ENCODE measurements around the gene OPA3. TPM values are rescaled to one million over a fixed set of nuclear protein-coding genes. Genes with fewer than 3 reads are reported as not detected.

The OPA3 gene
- total RNA-seq, 2 experiments from 2014 or later: 10.8 to 11.0 TPM

GRCh38 chr19:45597425-45598111 is 13.0 kb upstream of the OPA3 start:
- peaks cover 28% of the 10 kb centered on the region for H3K4me1 Mint-ChIP-seq (ENCODE audit: low read depth)
- H3K27ac Mint-ChIP-seq: no peak overlapping the region
- ChIA-PET CTCF (interaction anchor here (0.5 to 1.2 kb wide), 2 partner anchors 23 to 95 kb away, joined by 3 read pairs; partner anchors contain the start of gene QPCTL), POLR2A (interaction anchor here (0.5 kb wide), 1 partner anchor 260 kb away, joined by 4 read pairs; no protein-coding TSS in a partner anchor)
- no peak for DNase-seq
- H3K4me3 Mint-ChIP-seq: no peak overlapping the region
- no peaks in the 10 kb centered on the region for H3K9me3 Mint-ChIP-seq
- peaks cover 4% of the 10 kb centered on the region for H3K36me3 Mint-ChIP-seq
- intact Hi-C loops (cut with micrococcal nuclease): no loop called here
- H3K27me3 Mint-ChIP-seq: peaks cover 64% of the 10 kb centered on the region

- H3K27ac Mint-ChIP-seq: no peak overlapping the region
- DNase-seq: no peak
- no peaks in the 10 kb centered on the region for H3K36me3 Mint-ChIP-seq
- POLR2A ChIA-PET: no interaction called here
- intact Hi-C loops (cut with micrococcal nuclease): no loop called here
- CTCF ChIA-PET: interaction anchor here (1.0 kb wide), 1 partner anchor 86 kb away, joined by 3 read pairs; no protein-coding TSS in a partner anchor
- no peak overlapping the region for H3K4me3 Mint-ChIP-seq
- H3K4me1 Mint-ChIP-seq (ENCODE audit: low read depth): peaks cover 30% of the 10 kb centered on the region
- no peaks in the 10 kb centered on the region for H3K9me3 Mint-ChIP-seq
- peaks cover 62% of the 10 kb centered on the region for H3K27me3 Mint-ChIP-seq
These were observed 11.2 kb upstream of the OPA3 start for GRCh38 chr19:45595814-45596213.

- H3K4me3 Mint-ChIP-seq: no peak overlapping the region
- H3K4me1 Mint-ChIP-seq (ENCODE audit: low read depth): peaks cover 18% of the 10 kb centered on the region
- DNase-seq: no peak
- no peak overlapping the region for H3K27ac Mint-ChIP-seq
- H3K27me3 Mint-ChIP-seq: peaks cover 50% of the 10 kb centered on the region
- no peaks in the 10 kb centered on the region for H3K9me3 Mint-ChIP-seq
- no peaks in the 10 kb centered on the region for H3K36me3 Mint-ChIP-seq
- ChIA-PET CTCF (interaction anchor here (1.3 kb wide), 1 partner anchor 99 kb away, joined by 3 read pairs; the partner anchor contains the start of gene QPCTL), POLR2A (no interaction called here)
- intact Hi-C loops (cut with micrococcal nuclease): no loop called here
These were observed 8.9 kb upstream of the OPA3 start for GRCh38 chr19:45593520-45593919.

- H3K36me3 Mint-ChIP-seq: no peaks in the 10 kb centered on the region
- no peak overlapping the region for H3K4me3 Mint-ChIP-seq
- H3K27me3 Mint-ChIP-seq: peaks cover 39% of the 10 kb centered on the region
- no peaks in the 10 kb centered on the region for H3K9me3 Mint-ChIP-seq
- intact Hi-C loops (cut with micrococcal nuclease): no loop called here
- H3K27ac Mint-ChIP-seq: no peak overlapping the region
- DNase-seq: no peak
- ChIA-PET POLR2A (no interaction called here), CTCF (interaction anchor here (0.6 kb wide), 1 partner anchor 97 kb away, joined by 6 read pairs; no protein-coding TSS in a partner anchor)
- H3K4me1 Mint-ChIP-seq (ENCODE audit: low read depth): peaks cover 10% of the 10 kb centered on the region
These were observed 7.8 kb upstream of the OPA3 start for GRCh38 chr19:45592366-45592765.

GRCh38 chr19:45591638-45592005 is 7.0 kb upstream of the OPA3 start:
- H3K4me3 Mint-ChIP-seq: no peak overlapping the region
- no peak overlapping the region for H3K27ac Mint-ChIP-seq
- peaks cover 31% of the 10 kb centered on the region for H3K27me3 Mint-ChIP-seq
- POLR2A ChIA-PET: interaction anchor here (1.3 kb wide), 1 partner anchor 51 kb away, joined by 6 read pairs; no protein-coding TSS in a partner anchor
- CTCF ChIA-PET: interaction anchor here (1.3 to 1.9 kb wide), 5 partner anchors 23 to 103 kb away, joined by 4 to 7 read pairs (median 6); no protein-coding TSS in a partner anchor
- H3K36me3 Mint-ChIP-seq: no peaks in the 10 kb centered on the region
- H3K9me3 Mint-ChIP-seq: no peaks in the 10 kb centered on the region
- intact Hi-C loops (cut with micrococcal nuclease): no loop called here
- H3K4me1 Mint-ChIP-seq (ENCODE audit: low read depth): peaks cover 10% of the 10 kb centered on the region
- DNase-seq: no peak

- no peak overlapping the region for H3K27ac Mint-ChIP-seq
- H3K36me3 Mint-ChIP-seq: no peaks in the 10 kb centered on the region
- DNase-seq: peak; percentile 73
- ChIA-PET POLR2A (interaction anchor here (1.3 kb wide), 1 partner anchor 52 kb away, joined by 6 read pairs; no protein-coding TSS in a partner anchor), CTCF (interaction anchor here (0.6 to 1.9 kb wide), 8 partner anchors 23 to 126 kb away, joined by 3 to 7 read pairs (median 5); partner anchors contain the start of gene QPCTL)
- H3K9me3 Mint-ChIP-seq: no peaks in the 10 kb centered on the region
- no peak overlapping the region for H3K4me3 Mint-ChIP-seq
- H3K4me1 Mint-ChIP-seq (ENCODE audit: low read depth): peaks cover 10% of the 10 kb centered on the region
- H3K27me3 Mint-ChIP-seq: peaks cover 27% of the 10 kb centered on the region
- intact Hi-C loops (cut with micrococcal nuclease): no loop called here
These were observed 6.5 kb upstream of the OPA3 start for GRCh38 chr19:45591004-45591637.

- intact Hi-C loops (cut with micrococcal nuclease): no loop called here
- CTCF ChIA-PET: interaction anchor here (0.6 to 1.9 kb wide), 8 partner anchors 24 to 127 kb away, joined by 3 to 7 read pairs (median 5); partner anchors contain the start of gene QPCTL
- no peaks in the 10 kb centered on the region for H3K9me3 Mint-ChIP-seq
- POLR2A ChIA-PET: interaction anchor here (1.3 kb wide), 1 partner anchor 52 kb away, joined by 6 read pairs; no protein-coding TSS in a partner anchor
- no peaks in the 10 kb centered on the region for H3K36me3 Mint-ChIP-seq
- no peak overlapping the region for H3K27ac Mint-ChIP-seq
- H3K4me1 Mint-ChIP-seq (ENCODE audit: low read depth): peaks cover 12% of the 10 kb centered on the region
- peaks cover 27% of the 10 kb centered on the region for H3K27me3 Mint-ChIP-seq
- no peak for DNase-seq
- no peak overlapping the region for H3K4me3 Mint-ChIP-seq
These were observed 5.8 kb upstream of the OPA3 start for GRCh38 chr19:45590300-45591003.

GRCh38 chr19:45589768-45590167 is 5.2 kb upstream of the OPA3 start:
- intact Hi-C loops (cut with micrococcal nuclease): loop anchor here (10.0 kb wide), 2 partner anchors 165 to 275 kb away; partner anchors contain the start of genes ERCC1, FOXA3 and SYMPK
- Mint-ChIP-seq H3K27me3 (peaks cover 27% of the 10 kb centered on the region), H3K4me1 (ENCODE audit: low read depth) (peaks cover 12% of the 10 kb centered on the region), H3K27ac (no peak overlapping the region), H3K9me3 (no peaks in the 10 kb centered on the region), H3K36me3 (no peaks in the 10 kb centered on the region), H3K4me3 (no peak overlapping the region)
- ChIA-PET POLR2A (no interaction called here), CTCF (no interaction called here)
- DNase-seq: no peak

GRCh38 chr19:45587873-45588272 is 3.3 kb upstream of the OPA3 start:
- H3K9me3 Mint-ChIP-seq: no peaks in the 10 kb centered on the region
- DNase-seq: no peak
- H3K4me1 Mint-ChIP-seq (ENCODE audit: low read depth): peaks cover 19% of the 10 kb centered on the region
- POLR2A ChIA-PET: interaction anchor here (0.7 kb wide), 1 partner anchor 54 kb away, joined by 3 read pairs; no protein-coding TSS in a partner anchor
- H3K36me3 Mint-ChIP-seq: peaks cover 5% of the 10 kb centered on the region
- no peak overlapping the region for H3K4me3 Mint-ChIP-seq
- H3K27ac Mint-ChIP-seq: no peak overlapping the region
- intact Hi-C loops (cut with micrococcal nuclease): loop anchor here (10.0 kb wide), 2 partner anchors 163 to 277 kb away; partner anchors contain the start of genes ERCC1, FOXA3 and SYMPK
- CTCF ChIA-PET: no interaction called here
- H3K27me3 Mint-ChIP-seq: peaks cover 23% of the 10 kb centered on the region

- CTCF ChIA-PET: interaction anchor here (1.1 to 2.7 kb wide), 3 partner anchors 27 to 108 kb away, joined by 3 to 14 read pairs (median 5); partner anchors contain the start of gene QPCTL
- Mint-ChIP-seq H3K4me1 (ENCODE audit: low read depth) (peaks cover 11% of the 10 kb centered on the region), H3K9me3 (no peaks in the 10 kb centered on the region), H3K36me3 (peaks cover 12% of the 10 kb centered on the region), H3K27me3 (peaks cover 6% of the 10 kb centered on the region), H3K4me3 (peak overlapping the region; percentile 96), H3K27ac (peak overlapping the region; percentile 97)
- no peak for DNase-seq
- intact Hi-C loops (cut with micrococcal nuclease): loop anchor here (10.0 kb wide), 2 partner anchors 160 to 280 kb away; partner anchors contain the start of genes ERCC1, FOXA3 and SYMPK
- POLR2A ChIA-PET: no interaction called here
These were observed 566 bp upstream of the OPA3 start for GRCh38 chr19:45585158-45585577.

- Mint-ChIP-seq H3K27me3 (no peaks in the 10 kb centered on the region), H3K27ac (no peak overlapping the region), H3K4me1 (ENCODE audit: low read depth) (peaks cover 21% of the 10 kb centered on the region), H3K9me3 (no peaks in the 10 kb centered on the region), H3K4me3 (no peak overlapping the region), H3K36me3 (peaks cover 12% of the 10 kb centered on the region)
- CTCF ChIA-PET: no interaction called here
- intact Hi-C loops (cut with micrococcal nuclease): loop anchor here (10.0 kb wide), 2 partner anchors 157 to 283 kb away; partner anchors contain the start of genes ERCC1, FOXA3 and SYMPK
- POLR2A ChIA-PET: no interaction called here
- DNase-seq: no peak
These were observed 3.0 kb downstream of the OPA3 start for GRCh38 chr19:45581576-45581975.

Measured in activated CD4-positive, alpha-beta memory T cell treated with anti-CD3 and anti-CD28 coated beads for 36 hours (primary cell).